ENCODE results near the gene FOXK1.

Gene FOXK1

DNA sequence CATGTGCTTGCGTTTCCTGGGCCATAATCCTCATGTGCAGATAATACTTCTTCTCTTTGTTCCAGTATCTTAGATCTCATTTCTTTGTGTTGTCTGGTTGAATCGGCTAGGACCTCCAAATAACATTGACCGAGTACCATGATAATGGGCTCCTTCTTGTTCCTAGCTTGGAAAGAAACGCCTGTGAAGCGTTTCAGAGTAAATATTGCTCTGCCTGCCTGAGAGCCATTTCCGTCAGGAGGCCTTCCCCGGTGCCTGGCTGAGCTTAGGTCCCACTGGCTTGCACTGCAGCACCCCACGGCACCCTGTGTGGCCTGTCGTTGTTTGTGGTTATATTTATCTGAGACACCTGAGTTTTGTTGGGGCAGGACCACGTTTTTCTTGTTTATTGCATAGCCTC lies 17.7 kb downstream of the FOXK1 start:
- DNase-seq (ENCODE audit: low read depth): no peak

DNA sequence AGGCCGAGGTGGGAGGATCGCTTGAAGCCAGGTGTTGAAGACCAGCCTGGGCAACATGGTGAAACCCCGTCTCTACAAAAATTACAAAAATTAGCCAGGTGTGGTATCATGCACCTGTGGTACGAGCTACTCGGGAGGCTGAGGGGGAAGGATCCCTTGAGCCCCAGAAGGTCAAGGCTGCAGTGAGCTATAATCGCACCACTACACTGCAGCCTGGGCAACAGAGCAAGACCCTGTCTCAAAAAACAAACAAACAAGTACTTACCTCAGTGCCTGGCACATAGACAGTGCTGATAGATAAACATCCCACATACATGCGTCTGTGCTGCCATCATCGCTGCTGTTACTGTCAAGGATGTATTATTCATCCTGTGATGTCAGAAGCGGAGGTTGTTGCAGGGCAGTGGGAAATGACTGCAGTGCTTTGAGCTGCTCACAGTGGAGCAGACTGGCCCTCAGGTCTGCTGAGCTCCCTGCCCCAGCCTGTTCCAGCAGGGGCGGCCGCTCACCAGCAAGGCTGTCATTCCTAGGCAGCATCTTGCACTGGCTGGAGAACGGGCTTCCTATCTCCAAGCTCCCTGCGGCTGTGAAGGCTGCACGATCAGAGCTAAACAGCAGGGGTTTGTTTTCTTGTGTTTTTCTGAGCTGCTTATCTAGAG lies 18.6 kb downstream of the FOXK1 start:
- DNase-seq (ENCODE audit: low read depth): no peak

DNA sequence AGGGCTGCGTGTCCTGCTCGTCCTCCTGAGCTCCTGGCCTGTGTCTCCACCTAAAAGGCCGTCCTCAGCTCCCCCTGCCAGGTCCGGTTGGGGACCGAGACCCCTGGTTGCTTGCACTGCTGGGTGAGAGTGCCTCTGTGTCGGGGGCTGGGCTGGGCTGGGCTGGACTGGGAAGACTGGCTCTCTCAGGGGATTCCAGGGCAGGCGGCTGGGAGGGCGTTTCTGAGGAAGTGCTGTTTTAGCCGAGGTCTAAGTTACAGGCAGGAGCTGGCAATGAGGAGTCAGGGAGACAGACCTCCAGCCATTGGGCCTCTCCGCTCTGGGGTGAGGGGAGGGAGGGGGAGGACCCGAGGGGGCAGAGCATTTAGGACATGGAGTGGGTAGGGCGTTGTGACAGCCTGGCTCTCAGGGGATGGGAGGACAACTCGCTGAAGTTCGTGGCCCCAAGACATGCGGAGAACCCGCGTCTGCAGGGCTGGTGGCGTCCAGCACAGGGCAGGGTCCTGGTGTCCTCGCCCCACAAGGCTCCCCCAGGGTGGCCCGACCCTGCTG lies 20.9 kb downstream of the FOXK1 start:
- DNase-seq (ENCODE audit: low read depth): no peak

DNA sequence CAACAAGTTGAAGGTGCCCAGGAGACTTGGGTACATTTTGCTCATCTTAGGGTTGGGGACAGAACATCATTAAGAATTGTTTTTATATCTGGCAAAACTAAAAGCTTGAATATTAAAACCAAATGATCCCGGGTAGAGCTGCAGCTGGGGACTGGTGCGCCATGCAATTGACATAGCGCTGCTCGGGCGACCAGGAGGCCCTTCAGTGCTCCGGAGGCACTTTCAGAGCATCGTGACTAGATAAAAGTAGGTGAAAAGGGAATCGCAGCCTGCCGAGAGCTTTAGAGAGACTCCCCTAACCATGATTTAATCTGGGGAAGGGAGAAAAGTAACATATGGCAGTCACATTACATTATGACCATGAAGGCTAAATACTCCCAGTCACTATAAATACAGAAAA lies 21.4 kb downstream of the FOXK1 start:
- no peak for DNase-seq (ENCODE audit: low read depth)

DNA sequence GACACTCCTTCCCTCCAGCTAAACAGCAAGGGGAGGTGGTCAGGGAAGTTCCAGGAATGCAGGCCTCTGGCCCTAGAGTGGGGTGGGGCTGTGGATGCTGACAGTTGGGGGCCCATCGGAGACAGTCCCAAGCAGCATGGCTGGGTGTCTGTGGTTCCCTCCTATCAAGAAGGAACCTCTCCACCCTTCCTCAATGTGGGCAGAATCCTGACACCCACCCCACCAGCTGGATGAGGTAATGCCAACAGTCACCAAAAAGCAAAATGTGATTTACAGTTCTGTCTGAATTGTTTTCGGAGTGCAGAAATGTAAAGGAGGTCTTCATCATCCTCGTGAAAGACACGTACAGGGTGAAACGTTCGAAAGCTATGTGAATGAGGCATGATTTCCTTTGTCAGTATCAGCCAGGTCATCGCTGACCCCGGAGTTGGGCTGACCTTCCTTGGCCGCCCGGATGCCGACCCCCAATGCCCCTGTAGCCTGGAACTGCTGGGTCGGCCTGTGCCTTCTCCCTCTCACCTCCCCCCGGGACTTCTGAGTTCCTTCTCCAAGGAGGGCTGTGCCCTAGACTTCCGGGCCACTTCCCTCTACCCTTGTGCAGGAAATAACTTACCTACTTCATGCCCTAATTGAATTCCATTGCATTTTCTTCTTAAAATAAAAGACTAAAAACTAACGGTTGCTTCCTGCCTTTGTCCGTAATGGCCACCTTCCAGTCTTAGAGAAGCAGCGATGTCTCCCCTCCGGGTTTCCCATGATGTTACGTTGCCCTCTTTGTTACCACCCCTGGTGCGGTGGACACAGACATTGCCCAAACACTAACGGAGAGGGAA lies 24.5 kb downstream of the FOXK1 start:
- no peak for DNase-seq (ENCODE audit: low read depth)

DNA sequence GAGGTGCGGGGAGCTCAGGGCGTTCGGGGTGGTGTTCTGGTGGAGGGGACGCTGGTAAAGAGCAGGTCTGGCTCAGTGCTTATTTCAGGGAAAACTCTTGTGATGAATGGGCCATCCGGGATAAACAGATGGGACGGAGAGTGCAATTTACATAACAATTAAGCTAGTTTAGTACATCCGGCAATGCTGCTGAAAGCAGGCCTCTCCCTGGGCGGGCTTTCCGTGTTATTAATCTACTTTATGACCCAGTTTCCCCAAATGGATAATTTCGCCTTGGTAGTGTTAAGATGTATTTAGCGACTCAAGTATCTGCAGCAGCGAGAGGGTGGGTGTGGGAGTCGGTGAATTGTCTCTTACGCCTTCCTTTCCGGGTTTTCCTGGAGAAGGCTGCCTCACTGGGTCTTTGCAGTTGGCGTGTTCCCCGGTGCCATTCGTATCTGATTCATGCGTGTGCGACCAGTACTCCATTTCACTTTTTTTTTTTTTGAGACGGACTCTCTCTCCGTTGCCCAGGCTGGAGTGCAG lies 25.2 kb downstream of the FOXK1 start:
- no peak for DNase-seq (ENCODE audit: low read depth)

DNA sequence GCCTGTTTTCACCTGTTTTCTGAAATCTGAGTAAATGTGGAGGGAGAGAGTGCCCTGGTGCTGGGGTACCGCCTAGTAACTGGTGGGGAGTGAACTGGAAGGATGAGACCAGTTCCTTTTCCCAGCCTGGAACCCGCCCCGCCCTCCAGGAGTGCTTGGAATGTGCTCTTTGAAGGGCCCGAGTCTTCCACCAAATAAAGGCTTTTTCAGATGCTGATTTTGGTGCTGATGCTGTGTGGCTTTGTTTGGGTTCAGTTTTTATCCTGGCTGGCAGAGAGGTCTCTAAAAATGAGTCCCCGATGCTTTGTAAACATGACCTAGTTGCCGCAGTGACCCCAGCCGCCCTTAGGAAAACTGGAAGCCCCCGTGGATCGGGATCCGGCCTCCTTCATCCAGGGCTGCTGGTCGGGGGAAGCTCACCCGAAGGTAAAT lies 25.9 kb downstream of the FOXK1 start:
- DNase-seq (ENCODE audit: low read depth): no peak

DNA sequence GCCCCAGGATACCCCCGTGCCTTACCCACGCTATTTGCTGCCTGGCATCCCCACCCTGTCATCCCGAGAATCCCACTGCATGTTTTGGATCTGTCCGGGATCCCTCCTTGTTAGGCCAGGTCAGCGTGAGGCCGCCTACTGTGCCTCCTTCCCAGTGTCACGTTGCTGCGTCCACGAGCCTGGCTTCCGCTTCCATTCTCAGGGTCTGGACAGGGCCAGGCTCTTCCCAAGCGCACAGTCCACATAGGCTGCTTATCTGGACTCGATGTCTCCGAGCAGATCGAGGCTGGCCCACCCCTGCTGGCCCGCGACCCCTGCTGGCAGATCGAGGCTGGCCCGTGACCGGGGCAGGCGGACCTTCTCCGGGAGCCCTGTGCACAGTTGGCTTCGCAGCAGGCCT lies 27.1 kb downstream of the FOXK1 start:
- no peak for DNase-seq (ENCODE audit: low read depth)

DNA sequence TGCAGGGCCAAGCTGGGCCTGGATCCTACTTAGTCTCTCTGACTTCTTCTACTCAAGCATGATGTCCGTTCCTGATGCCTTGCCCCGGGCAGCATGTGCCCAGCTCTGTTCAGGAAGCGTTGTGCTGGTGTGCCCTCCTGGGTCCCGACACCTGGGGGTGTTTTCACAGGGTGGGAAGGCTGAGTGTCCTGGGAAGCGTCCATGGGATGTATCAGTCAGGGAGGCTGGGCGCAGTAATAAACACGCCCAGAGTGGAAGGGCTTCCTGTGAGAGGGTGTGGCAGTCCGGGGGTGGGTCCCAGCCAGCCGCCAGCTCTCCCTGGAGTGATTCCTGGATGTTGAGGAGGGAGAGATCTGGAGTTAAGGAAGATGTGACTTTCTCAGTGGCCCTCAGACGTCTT lies 29.0 kb downstream of the FOXK1 start:
- DNase-seq (ENCODE audit: low read depth): no peak

DNA sequence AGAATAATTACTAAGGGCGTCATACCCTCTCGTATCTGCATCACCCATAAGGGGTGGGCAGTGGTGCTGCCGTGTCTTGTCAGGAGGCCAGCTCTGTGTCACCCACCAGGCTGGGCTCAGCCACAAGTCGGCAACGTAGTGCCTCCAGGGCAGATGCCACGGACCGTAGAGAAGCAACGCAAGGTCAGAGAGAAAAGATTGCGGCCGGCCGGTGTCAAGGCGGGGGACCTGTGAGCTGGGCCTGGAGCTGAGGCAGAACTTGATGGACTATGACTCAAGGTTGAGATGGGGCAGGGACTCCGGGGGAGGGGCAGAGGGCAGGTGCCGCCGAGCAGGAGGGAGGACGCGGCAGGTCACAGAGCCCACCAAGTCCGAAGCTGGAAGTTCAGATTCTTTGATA lies 29.5 kb downstream of the FOXK1 start:
- DNase-seq (ENCODE audit: low read depth): no peak

DNA sequence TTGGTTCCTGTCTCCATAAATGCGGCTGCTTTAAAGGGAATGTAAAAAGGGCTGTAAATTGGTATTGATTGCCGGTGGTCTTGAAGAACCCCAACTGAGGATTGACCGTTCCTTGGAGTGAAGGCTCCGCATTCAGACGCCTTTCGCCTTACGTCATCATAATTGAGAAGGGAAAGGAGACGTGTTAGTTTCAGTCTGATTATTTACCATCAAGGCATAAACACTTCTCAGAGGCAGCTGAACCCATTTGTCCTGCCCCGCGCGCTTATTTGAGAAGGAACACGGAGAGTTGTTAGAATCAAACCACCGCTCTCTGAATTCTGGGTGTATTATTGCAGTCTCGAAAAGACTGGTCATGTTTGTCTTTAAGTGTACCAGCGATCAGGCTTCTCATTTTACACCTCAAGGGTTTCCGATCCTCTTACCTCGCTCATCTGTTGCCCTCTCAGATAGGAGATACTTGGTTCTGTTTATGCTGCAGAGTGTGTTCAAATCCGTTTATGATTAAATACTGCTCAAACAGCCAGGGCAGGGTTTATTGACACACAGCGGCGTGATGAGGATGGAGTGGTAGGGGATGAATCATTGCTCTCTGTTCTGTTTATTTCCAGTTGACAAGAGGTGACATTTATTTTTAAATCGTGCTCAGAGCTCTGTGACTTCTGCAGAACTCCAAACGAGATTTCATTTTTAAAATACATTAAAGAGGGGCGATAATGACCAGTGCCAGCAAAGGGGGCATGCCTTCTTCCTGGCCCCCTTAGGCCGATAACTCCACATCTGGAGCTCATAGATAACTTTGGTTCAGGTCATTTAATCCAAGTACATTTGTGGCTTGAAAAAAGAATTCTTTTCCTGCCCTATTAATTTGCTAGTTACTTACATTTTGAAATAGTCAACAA lies 30.4 kb downstream of the FOXK1 start:
- DNase-seq (ENCODE audit: low read depth): no peak

DNA sequence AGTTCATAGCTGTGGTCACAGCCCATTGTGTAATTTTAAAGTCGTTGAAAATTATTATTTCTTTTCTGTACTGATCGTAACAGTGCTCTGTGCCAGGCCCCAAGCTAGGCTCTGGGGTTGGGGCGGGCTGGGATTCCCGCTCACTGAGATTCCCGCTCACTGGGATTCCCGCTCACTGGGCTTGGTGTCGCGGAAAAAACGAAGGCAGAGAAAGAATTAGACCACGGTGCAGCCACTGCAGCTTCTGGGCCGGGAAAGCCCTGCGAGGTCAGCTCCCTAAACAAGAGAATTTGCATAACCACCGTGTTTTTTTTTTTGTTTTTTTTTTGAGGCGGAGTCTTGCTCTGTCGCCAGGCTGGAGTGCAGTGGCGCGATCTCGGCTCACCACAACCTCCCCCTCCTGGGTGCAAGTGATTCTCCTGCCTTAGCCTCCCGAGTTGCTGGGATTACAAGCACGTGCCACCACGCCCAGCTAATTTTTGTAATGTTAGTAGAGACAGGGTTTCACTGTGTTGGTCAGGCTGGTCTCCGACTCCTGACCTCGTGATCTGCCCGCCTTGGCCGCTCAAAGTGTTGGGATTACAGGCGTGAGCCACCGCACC lies 31.2 kb downstream of the FOXK1 start:
- no peak for DNase-seq (ENCODE audit: low read depth)

DNA sequence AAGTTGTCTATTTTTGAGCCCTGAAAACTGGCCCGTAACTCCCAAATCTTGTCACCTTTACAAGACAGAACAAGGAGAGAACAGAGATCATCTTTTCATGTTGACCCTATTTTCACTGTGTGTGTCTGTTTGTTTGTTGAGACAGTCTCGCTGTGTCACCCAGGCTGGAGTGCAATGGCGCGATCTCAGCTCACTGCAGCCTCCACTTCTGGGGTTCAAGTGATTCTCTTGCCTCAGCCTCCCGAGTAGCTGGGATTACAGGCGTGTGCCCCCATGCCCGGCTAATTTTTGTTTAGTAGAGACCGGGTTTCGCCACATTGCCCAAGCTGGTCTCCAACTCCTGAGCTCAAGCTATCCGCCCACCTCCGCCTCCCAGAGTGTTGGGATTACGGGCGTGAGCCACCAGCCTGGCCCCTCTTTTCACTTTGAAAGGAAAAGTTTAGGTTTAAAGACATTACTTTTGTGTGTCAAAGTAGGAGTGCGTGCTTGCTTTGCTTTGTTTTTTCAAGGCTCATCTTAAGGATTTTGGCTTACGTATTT lies 32.1 kb downstream of the FOXK1 start:
- DNase-seq (ENCODE audit: low read depth): no peak

DNA sequence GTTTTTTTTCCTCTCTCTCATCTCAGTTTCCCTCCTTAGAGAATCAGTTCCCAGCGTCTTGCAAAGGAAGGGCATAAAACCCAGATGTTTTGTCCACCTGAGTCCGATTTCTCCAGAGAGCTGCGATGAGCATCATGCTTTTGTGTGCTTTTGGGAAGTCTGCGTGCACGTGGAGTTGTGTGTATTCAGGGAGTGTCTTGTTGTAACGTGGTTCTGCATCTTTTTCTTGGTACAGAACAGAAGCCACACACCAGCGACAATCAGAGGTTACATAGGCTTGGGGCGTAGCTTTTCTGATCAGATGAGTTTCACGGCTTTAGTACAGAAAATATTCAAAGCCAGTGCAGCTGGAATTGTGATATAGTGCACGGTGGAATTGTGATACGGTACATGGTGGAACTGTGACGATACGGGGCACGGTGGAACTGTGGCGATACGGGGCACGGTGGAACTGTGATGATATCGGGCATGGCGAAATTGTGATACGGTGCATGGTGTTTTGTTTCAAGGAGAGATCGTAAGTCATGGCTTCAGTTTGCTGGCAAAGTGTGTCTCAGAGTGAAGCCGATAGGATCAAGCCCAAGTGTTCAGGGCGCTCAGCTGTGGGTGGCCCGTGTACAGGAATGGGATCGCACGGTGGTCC lies 32.8 kb downstream of the FOXK1 start:
- no peak for DNase-seq (ENCODE audit: low read depth)

DNA sequence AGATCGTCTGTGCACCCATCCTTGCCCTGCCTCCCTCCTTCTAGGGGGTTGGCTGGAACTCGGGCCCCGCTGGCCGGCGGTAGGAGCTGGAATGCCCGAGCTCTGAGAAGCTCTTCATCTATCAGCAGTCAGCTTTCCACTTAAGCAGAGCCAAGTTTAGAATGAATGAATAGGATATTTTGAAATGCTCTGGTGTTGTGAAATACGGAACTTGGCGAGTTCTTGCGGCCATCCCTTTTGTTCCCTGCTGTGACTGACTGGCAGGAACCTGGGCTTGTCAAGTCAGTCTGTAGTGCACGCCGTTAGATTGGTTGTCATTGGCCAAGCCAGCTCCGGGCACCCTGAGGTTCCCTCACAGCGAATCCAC lies 33.3 kb downstream of the FOXK1 start:
- DNase-seq (ENCODE audit: low read depth): no peak

DNA sequence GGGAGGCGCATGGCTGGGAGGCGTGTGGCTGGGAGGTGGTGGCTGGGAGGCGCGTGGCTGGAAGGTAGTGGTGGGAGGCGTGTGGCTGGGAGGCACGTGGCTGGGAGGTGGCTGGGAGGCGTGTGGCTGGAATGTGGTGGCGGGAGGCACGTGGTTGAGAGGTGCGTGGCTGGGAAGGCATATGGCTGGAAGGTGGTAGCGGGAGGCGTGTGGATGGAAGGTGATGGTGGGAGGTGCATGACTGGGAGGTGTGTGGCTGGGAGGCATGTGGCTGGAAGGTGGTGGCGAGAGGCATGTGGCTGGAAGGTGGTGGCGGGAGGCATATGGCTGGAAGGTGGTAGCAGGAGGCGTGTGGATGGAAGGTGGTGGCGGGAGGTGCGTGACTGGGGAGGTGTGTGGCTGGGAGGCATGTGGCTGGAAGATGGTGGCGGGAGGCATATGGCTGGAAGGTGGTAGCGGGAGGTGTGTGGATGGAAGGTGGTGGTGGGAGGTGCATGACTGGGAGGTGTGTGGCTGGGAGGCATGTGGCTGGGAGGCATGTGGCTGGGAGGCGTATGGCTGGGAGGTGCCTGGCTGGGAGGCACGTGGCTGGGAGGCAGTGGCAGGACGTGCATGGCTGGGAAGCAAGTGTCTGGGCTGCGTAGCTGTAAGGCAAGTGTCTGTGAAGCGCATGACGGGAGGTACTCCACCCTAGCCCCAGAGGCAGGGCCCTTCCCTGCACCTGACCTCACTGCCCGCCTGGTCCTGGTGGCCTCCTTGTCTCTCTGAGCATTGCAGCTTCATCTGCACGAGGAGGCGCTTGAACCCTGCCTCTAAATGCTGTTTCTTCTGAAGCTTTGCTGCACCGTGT lies 35.1 kb downstream of the FOXK1 start:
- DNase-seq (ENCODE audit: low read depth): no peak

DNA sequence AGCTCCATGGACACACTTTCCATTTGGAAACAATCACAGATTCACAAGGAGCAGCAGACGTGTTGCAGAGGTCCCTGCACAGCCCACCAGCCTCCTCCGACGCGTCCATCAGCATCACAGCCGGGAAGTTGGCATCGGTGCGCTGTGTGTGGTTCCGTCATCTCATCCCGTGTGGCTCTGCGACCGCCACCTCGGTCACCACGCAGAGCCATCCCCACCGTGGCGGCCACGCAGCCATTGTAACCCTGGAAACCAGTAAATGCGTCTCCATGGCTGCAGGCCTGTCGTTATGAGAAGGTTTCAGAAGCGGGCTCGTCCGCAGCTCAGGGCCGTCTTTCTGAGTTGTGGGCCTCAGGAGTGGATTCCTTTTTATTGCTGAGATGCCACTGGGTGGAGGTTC lies 36.0 kb downstream of the FOXK1 start:
- no peak for DNase-seq (ENCODE audit: low read depth)

DNA sequence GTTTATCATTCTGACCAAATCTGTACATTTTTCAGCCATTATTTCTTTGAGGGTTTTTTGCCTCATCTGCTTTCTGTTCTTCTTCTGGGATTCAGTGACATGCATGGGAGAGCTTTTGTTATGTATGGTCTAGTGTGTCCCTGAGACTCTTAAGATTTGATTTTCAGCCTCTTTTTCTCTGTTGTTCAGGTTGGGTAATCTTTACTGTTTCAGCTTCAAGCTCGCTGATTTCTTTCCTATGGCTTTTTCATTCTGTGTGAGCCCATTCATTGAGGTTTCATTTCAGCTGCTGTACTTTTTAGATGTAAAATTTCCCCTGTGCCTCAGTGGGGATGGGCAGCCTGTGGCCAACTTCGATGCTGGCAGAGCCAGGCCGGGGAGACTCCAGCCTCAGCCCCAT lies 38.1 kb downstream of the FOXK1 start:
- DNase-seq (ENCODE audit: low read depth): no peak

DNA sequence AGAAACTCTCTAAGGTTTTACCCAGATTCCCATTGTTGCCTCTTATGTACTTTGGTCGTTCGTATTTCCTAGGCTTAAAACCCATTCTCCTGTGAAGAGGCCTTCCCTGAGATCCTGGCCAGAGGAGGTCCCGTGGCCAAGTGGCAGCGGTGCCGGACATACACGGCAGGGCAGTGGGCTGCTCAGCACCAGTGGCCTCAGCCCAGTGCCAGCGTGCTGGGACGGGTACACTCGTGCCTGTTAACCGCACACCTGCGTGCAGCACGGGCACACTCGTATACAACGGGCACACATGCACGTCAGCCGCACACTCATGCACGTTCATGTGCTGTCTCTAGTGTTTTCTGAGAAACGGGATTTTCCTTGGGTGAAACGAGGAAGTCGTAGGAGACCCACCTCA lies 40.2 kb downstream of the FOXK1 start:
- no peak for DNase-seq (ENCODE audit: low read depth)

All from activated T-helper 1 cell treated with Interleukin-2 at 50 U/mL for 16 hours (primary cell).